ENCODE results near the gene UQCC5.
A peak's percentile ranks its signal among the peaks of the same experiment; 100 is the strongest.
"Not testable (repeated sequence)": the region's sequence is repeated elsewhere in the genome, so short reads cannot be mapped to it uniquely, and the experiment has no call there.

Gene UQCC5

GRCh38 chr3:52523386-52524257 is 12.8 kb upstream of the UQCC5 start:
- no peak for DNase-seq (ENCODE audit: low read depth)

- no peak for DNase-seq (ENCODE audit: low read depth)
These were observed 12.1 kb upstream of the UQCC5 start for GRCh38 chr3:52524258-52524751.

GRCh38 chr3:52524752-52525679 is 11.4 kb upstream of the UQCC5 start:
- no peak for DNase-seq (ENCODE audit: low read depth)

GRCh38 chr3:52525680-52526561 is 10.5 kb upstream of the UQCC5 start:
- DNase-seq (ENCODE audit: low read depth) = no peak

- DNase-seq (ENCODE audit: low read depth) = not testable (repeated sequence)
These were observed 9.8 kb upstream of the UQCC5 start for GRCh38 chr3:52526671-52527038.

GRCh38 chr3:52527039-52527731 is 9.2 kb upstream of the UQCC5 start:
- no peak for DNase-seq (ENCODE audit: low read depth)

- DNase-seq (ENCODE audit: low read depth) = no peak
These were observed 8.4 kb upstream of the UQCC5 start for GRCh38 chr3:52527732-52528585.

GRCh38 chr3:52528586-52529375 is 7.6 kb upstream of the UQCC5 start:
- no peak for DNase-seq (ENCODE audit: low read depth)

GRCh38 chr3:52529376-52530333 is 6.8 kb upstream of the UQCC5 start:
- DNase-seq (ENCODE audit: low read depth) = no peak

- no peak for DNase-seq (ENCODE audit: low read depth)
These were observed 5.2 kb upstream of the UQCC5 start for GRCh38 chr3:52530918-52531826.

GRCh38 chr3:52531860-52532516 is 4.4 kb upstream of the UQCC5 start:
- DNase-seq (ENCODE audit: low read depth) = no peak

- no peak for DNase-seq (ENCODE audit: low read depth)
These were observed 3.9 kb upstream of the UQCC5 start for GRCh38 chr3:52532517-52532837.

GRCh38 chr3:52532838-52533622 is 3.4 kb upstream of the UQCC5 start:
- DNase-seq (ENCODE audit: low read depth) = peak; percentile 19

- DNase-seq (ENCODE audit: low read depth) = peak; percentile 75
These were observed 2.7 kb upstream of the UQCC5 start, which contains the start of gene NT5DC2 for GRCh38 chr3:52533623-52534280. TSS of gene NT5DC2 (minus strand) at chr3:52533857. CDS start at chr3:52533737, 120 bp downstream.
